Choroid plexus epithelial cell (primary cell): ENCODE measurements around the gene ADAM29.
"Not testable (repeated sequence)": the region's sequence is repeated elsewhere in the genome, so short reads cannot be mapped to it uniquely, and the experiment has no call there.

ENCODE experiments used
- DNase-seq: peaks from one replicate; pipeline ENCODE4 v3.0.0-alpha.2; 2010; ENCODE audit warnings: low read depth
- H3K4me3 ChIP-seq: 2 replicates; pipeline ENCODE4 v1.5.1; 2011; ENCODE audit warnings: low read depth, mild to moderate bottlenecking, control low read depth, low read length, moderate library complexity
- CTCF ChIP-seq: conservative IDR thresholded peaks from 2 replicates; pipeline ENCODE4 v1.5.1; 2011; ENCODE audit warnings: low read depth, mild to moderate bottlenecking, control low read depth, inconsistent platforms, low read length, moderate library complexity

ADAM29 gene

GRCh38 chr4:174946246-174946645 lies 28.1 kb downstream of the ADAM29 start:
- no peak for DNase-seq
- H3K4me3 ChIP-seq, result no peak overlapping the region
- TF ChIP-seq CTCF, result no peak

GRCh38 chr4:174948826-174949225 lies 30.7 kb downstream of the ADAM29 start:
- H3K4me3 ChIP-seq, result no peak overlapping the region
- DNase-seq, result no peak
- TF ChIP-seq CTCF, result no peak

- no peak for TF ChIP-seq CTCF
- DNase-seq, result no peak
Measured at GRCh38 chr4:174972911-174973310, 54.8 kb downstream of the ADAM29 start.

GRCh38 chr4:174973336-174973735 lies 55.2 kb downstream of the ADAM29 start:
- TF ChIP-seq CTCF, result no peak
- H3K4me3 ChIP-seq, result no peak overlapping the region
- DNase-seq, result no peak

More at GRCh38 chr4:174972911-174973310, 54.8 kb downstream of the ADAM29 start:
- no peak overlapping the region for H3K4me3 ChIP-seq

- TF ChIP-seq CTCF, result no peak
- no peak for DNase-seq
Measured at GRCh38 chr4:174983128-174983750, 65.1 kb downstream of the ADAM29 start.

GRCh38 chr4:174983870-174984269 lies 65.7 kb downstream of the ADAM29 start:
- DNase-seq, H3K4me3 ChIP-seq: not testable (repeated sequence)

More at GRCh38 chr4:174983128-174983750, 65.1 kb downstream of the ADAM29 start:
- no peak overlapping the region for H3K4me3 ChIP-seq

- no peak overlapping the region for H3K4me3 ChIP-seq
- no peak for TF ChIP-seq CTCF
Measured at GRCh38 chr4:174989791-174990190, 71.6 kb downstream of the ADAM29 start.

More at GRCh38 chr4:174989791-174990190, 71.6 kb downstream of the ADAM29 start:
- no peak for DNase-seq
